Thyroid gland (tissue), 4 donors: ENCODE results near the gene DHRS2.

Experiments
- POLR2A ChIP-seq, 2 donors: fragments of 450-650 bp; IDR thresholded peaks; one replicate each; pipeline ENCODE4 v1.6.1; 2017; ENCODE audit warnings: antibody characterized with exemption in 2 of 2, mild to moderate bottlenecking in 2 of 2, moderate library complexity in 1 of 2
- TF ChIP-seq, protein P1 (sequence below), 6 experiments: fragments of 200-600 bp in 3 of 6; fragments of 450-650 bp in 3 of 6; sonication (generic) in 3 of 6; IDR thresholded peaks; one replicate each; pipeline ENCODE4 v1.5.1; 2016 to 2019; ENCODE audit warnings: antibody characterized with exemption in 6 of 6, mild to moderate bottlenecking in 2 of 6, inconsistent platforms in 1 of 6, moderate library complexity in 1 of 6

DNA sequence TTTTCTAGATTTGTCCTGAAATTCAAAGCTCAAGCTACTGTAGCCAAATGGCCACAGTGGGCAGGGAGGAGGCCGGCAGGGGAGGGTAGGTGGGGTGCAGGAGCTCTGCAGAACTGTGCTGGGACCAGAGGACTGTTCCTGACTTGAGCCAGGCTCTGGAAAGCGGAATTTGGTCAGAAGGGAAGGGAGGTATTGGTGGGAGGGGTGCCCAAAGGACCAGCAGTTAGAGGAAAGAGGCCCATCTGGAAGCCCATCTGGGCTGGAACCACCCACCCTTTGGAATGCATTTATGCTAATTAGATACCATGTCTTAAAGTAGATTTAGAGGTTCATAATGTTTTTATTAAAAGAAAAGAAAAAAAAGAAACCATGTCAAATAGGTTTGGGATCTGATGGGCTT, 33.1 kb upstream of the DHRS2 start:
- TF ChIP-seq, protein P1, sequence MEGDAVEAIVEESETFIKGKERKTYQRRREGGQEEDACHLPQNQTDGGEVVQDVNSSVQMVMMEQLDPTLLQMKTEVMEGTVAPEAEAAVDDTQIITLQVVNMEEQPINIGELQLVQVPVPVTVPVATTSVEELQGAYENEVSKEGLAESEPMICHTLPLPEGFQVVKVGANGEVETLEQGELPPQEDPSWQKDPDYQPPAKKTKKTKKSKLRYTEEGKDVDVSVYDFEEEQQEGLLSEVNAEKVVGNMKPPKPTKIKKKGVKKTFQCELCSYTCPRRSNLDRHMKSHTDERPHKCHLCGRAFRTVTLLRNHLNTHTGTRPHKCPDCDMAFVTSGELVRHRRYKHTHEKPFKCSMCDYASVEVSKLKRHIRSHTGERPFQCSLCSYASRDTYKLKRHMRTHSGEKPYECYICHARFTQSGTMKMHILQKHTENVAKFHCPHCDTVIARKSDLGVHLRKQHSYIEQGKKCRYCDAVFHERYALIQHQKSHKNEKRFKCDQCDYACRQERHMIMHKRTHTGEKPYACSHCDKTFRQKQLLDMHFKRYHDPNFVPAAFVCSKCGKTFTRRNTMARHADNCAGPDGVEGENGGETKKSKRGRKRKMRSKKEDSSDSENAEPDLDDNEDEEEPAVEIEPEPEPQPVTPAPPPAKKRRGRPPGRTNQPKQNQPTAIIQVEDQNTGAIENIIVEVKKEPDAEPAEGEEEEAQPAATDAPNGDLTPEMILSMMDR (IDR thresholded peaks at IDR 0.05): no peak
- no peak for TF ChIP-seq POLR2A (IDR thresholded peaks at IDR 0.05)
